H1 (cell line): ENCODE measurements around the gene FOXO6. TPM values are rescaled to one million over a fixed set of nuclear protein-coding genes. Genes with fewer than 3 reads are reported as not detected.

Experiments
- CTCF ChIA-PET: fragments of 300-600 bp; sonication (Branson Sonifier 250); formaldehyde crosslinking; loops from one replicate; lab custom pipeline; 2021; ENCODE audit not compliant: partially characterized antibody; lab: Charles Lee
- POLR2A ChIA-PET: fragments of 300-600 bp; sonication (Branson Sonifier 250); formaldehyde crosslinking; loops from one replicate; lab custom pipeline; 2021; ENCODE audit warnings: inconsistent platforms; ENCODE audit not compliant: partially characterized antibody; lab: Charles Lee
- DNase-seq, 2 experiments: peaks; one replicate each; pipeline versions ENCODE4 v3.0.0 to v3.0.0-alpha.2; 2010 to 2022; ENCODE audit warnings: low spot score in 2 of 2, low read depth in 1 of 2, mixed read lengths in 1 of 2
- FAIRE-seq: peaks from 2 replicates; lab custom pipeline; 2011; peaks lifted over from hg19 to GRCh38; lab: Jason Lieb, UNC
- H2AFZ ChIP-seq: 2 replicates; pipeline ENCODE4 v1.8.1; 2012; ENCODE audit warnings: low read length, inconsistent platforms
- H2AK5ac ChIP-seq: 2 replicates; pipeline ENCODE4 v1.6.1; 2013; ENCODE audit warnings: low read depth, low read length
- H2BK120ac ChIP-seq: replicated peaks from 2 replicates; pipeline ENCODE3; 2013; ENCODE audit warnings: low read depth, low read length, inconsistent platforms
- H2BK12ac ChIP-seq: 2 replicates; pipeline ENCODE4 v1.6.1; 2013; ENCODE audit warnings: low read depth, low read length
- H2BK15ac ChIP-seq: 2 replicates; pipeline ENCODE4 v1.6.1; 2013; ENCODE audit warnings: low read length
- H2BK20ac ChIP-seq: 2 replicates; pipeline ENCODE4 v1.6.1; 2013; ENCODE audit warnings: low read length
- H2BK5ac ChIP-seq: 2 replicates; pipeline ENCODE4 v1.6.1; 2013; ENCODE audit warnings: low read depth, low read length
- H3K14ac ChIP-seq: 2 replicates; pipeline ENCODE4 v1.6.1; 2013; ENCODE audit warnings: inconsistent platforms; ENCODE audit not compliant: insufficient read length
- H3K18ac ChIP-seq: 2 replicates; pipeline ENCODE4 v1.6.1; 2013; ENCODE audit warnings: low read length; ENCODE audit errors: extremely low read depth
- H3K23ac ChIP-seq: 2 replicates; pipeline ENCODE4 v1.6.1; 2013; ENCODE audit warnings: inconsistent platforms; ENCODE audit not compliant: insufficient read length
- H3K23me2 ChIP-seq: 2 replicates; pipeline ENCODE4 v1.6.1; 2013; ENCODE audit warnings: low read depth, low read length
- H3K27ac ChIP-seq: 2 replicates; pipeline ENCODE4 v1.6.1; 2011; ENCODE audit warnings: low read depth, low read length, inconsistent platforms
- H3K27me3 ChIP-seq, 4 experiments: replicated peaks in 1 of 4; 1 replicate in 1 of 4; 2 replicates in 3 of 4; pipeline versions ENCODE4 v1.6.1 to v1.8.1; 2011 to 2013; ENCODE audit warnings: low read length in 3 of 4, mild to moderate bottlenecking in 3 of 4, inconsistent platforms in 2 of 4, mixed read lengths in 2 of 4, moderate library complexity in 1 of 4; ENCODE audit not compliant: control insufficient read depth in 3 of 4, insufficient read depth in 3 of 4; ENCODE audit errors: extremely low read depth in 1 of 4
- H3K36me3 ChIP-seq, 4 experiments: 2 replicates each; pipeline versions ENCODE4 v1.6.1 to v1.8.1; 2011 to 2013; ENCODE audit warnings: mild to moderate bottlenecking in 4 of 4, low read length in 3 of 4, moderate library complexity in 2 of 4, control low read depth in 1 of 4, inconsistent platforms in 1 of 4; ENCODE audit not compliant: insufficient read depth in 4 of 4, control insufficient read depth in 2 of 4
- H3K4ac ChIP-seq: replicated peaks from 2 replicates; pipeline ENCODE3; 2013; ENCODE audit warnings: low read length, low read depth, mixed read lengths, inconsistent platforms; ENCODE audit not compliant: insufficient read length
- H3K4me1 ChIP-seq, 4 experiments: replicated peaks in 1 of 4; 1 replicate in 1 of 4; 2 replicates in 3 of 4; pipeline versions ENCODE4 v1.6.1 to v1.8.1; 2011 to 2013; ENCODE audit warnings: low read length in 3 of 4, inconsistent platforms in 2 of 4, mixed read lengths in 1 of 4; ENCODE audit not compliant: insufficient read depth in 4 of 4, control insufficient read depth in 3 of 4
- H3K4me2 ChIP-seq, 2 experiments: 2 replicates each; pipeline versions ENCODE4 v1.6.1 to v1.8.1; 2011 to 2013; ENCODE audit warnings: low read depth in 2 of 2, low read length in 2 of 2, control low read depth in 1 of 2, inconsistent platforms in 1 of 2, mild to moderate bottlenecking in 1 of 2; ENCODE audit not compliant: insufficient read depth in 1 of 2
- H3K4me3 ChIP-seq, 4 experiments: fragments of 200-600, 300-600 bp in 1 of 4; sonication (generic), shearing (Covaris generic), sonication (Bioruptor Twin) in 1 of 4; 2 replicates each; pipeline versions ENCODE4 v1.5.1 to v1.8.1; 2011 to 2016; ENCODE audit warnings: low read length in 4 of 4, low read depth in 3 of 4, control low read depth in 2 of 4, inconsistent platforms in 2 of 4, mild to moderate bottlenecking in 2 of 4, mixed read lengths in 1 of 4, moderate library complexity in 1 of 4; ENCODE audit not compliant: insufficient read depth in 2 of 4; ENCODE audit errors: extremely low read depth in 1 of 4
- H3K56ac ChIP-seq: replicated peaks from 2 replicates; pipeline ENCODE3; 2013; ENCODE audit warnings: low read depth, mild to moderate bottlenecking, mixed read lengths, low read length, inconsistent platforms; ENCODE audit not compliant: insufficient read length
- H3K79me1 ChIP-seq: 2 replicates; pipeline ENCODE4 v1.6.1; 2013; ENCODE audit warnings: low read depth, low read length, control low read depth
- H3K79me2 ChIP-seq, 2 experiments: 2 replicates each; pipeline versions ENCODE4 v1.6.1 to v1.8.1; 2012 to 2013; ENCODE audit warnings: low read length in 2 of 2, mild to moderate bottlenecking in 2 of 2, inconsistent platforms in 1 of 2; ENCODE audit not compliant: insufficient read depth in 2 of 2, control insufficient read depth in 1 of 2
- H3K9ac ChIP-seq, 4 experiments: replicated peaks in 1 of 4; 1 replicate in 1 of 4; 2 replicates in 3 of 4; pipeline versions ENCODE4 v1.6.1 to v1.8.1; 2011 to 2013; ENCODE audit warnings: low read depth in 3 of 4, low read length in 3 of 4, control low read depth in 2 of 4, mild to moderate bottlenecking in 2 of 4, moderate library complexity in 2 of 4, inconsistent platforms in 1 of 4; ENCODE audit errors: extremely low read depth in 1 of 4
- H3K9me3 ChIP-seq, 2 experiments: 2 replicates each; pipeline versions ENCODE4 v1.6.1 to v1.8.1; 2012 to 2013; ENCODE audit warnings: mild to moderate bottlenecking in 2 of 2, moderate library complexity in 2 of 2, control low read depth in 1 of 2, inconsistent platforms in 1 of 2, low read depth in 1 of 2, low read length in 1 of 2, mixed read lengths in 1 of 2; ENCODE audit not compliant: insufficient read depth in 2 of 2
- H4K20me1 ChIP-seq, 2 experiments: replicated peaks in 1 of 2; 2 replicates each; pipeline versions ENCODE3 to v1.8.1; 2011 to 2013; ENCODE audit warnings: inconsistent platforms in 2 of 2, low read length in 2 of 2, mild to moderate bottlenecking in 1 of 2; ENCODE audit not compliant: insufficient read depth in 2 of 2, control insufficient read depth in 1 of 2
- H4K5ac ChIP-seq: 2 replicates; pipeline ENCODE4 v1.6.1; 2013; ENCODE audit warnings: low read length, low read depth, mixed read lengths, inconsistent platforms; ENCODE audit not compliant: insufficient read length
- H4K8ac ChIP-seq: 2 replicates; pipeline ENCODE4 v1.8.0; 2013; ENCODE audit warnings: mild to moderate bottlenecking, moderate library complexity, low read length, inconsistent platforms; ENCODE audit not compliant: insufficient read depth; ENCODE audit errors: extremely low read depth
- H4K91ac ChIP-seq: replicated peaks from 2 replicates; pipeline ENCODE3; 2013; ENCODE audit warnings: low read length, mixed read lengths, inconsistent platforms; ENCODE audit not compliant: insufficient read length
- HDAC2 ChIP-seq, 2 experiments: fragments of 300-600 bp in 1 of 2; sonication (generic) in 1 of 2; IDR thresholded peaks; 2 replicates each; pipeline ENCODE4 v1.6.1; 2011 to 2012; ENCODE audit warnings: low read depth in 2 of 2, low read length in 2 of 2, mild to moderate bottlenecking in 2 of 2, moderate library complexity in 2 of 2, borderline replicate concordance in 1 of 2, inconsistent platforms in 1 of 2
- KDM1A ChIP-seq: fragments of 200-600, 300-600 bp; sonication (generic); IDR thresholded peaks from 2 replicates; pipeline ENCODE4 v1.7.1; 2016; ENCODE audit warnings: mild to moderate bottlenecking, low read length, borderline replicate concordance
- MAX ChIP-seq: IDR thresholded peaks from 2 replicates; pipeline ENCODE4 v1.6.1; 2012; ENCODE audit warnings: inconsistent platforms
- SIX5 ChIP-seq: IDR thresholded peaks from 2 replicates; pipeline ENCODE4 v1.6.1; 2011; ENCODE audit warnings: mild to moderate bottlenecking, low read depth, low read length
- SP4 ChIP-seq: IDR thresholded peaks from 2 replicates; pipeline ENCODE4 v1.6.1; 2012; ENCODE audit warnings: low read length, inconsistent platforms
- WGBS, 2 experiments: shearing (Covaris generic) in 1 of 2; methylation state at CpG; one replicate each; pipeline versions ENCODE4 v1.1.6 to v1.1.7; 2013 to 2015; ENCODE audit warnings: low lambda C conversion rate in 2 of 2, mixed read lengths in 2 of 2, inconsistent platforms in 1 of 2, low coverage in 1 of 2, missing lambda C conversion rate in 1 of 2; ENCODE audit not compliant: insufficient replicate concordance in 2 of 2, insufficient coverage in 1 of 2, insufficient read length in 1 of 2; ENCODE audit errors: extremely low coverage in 1 of 2, missing lambda C conversion rate in 1 of 2; 5-methylcytosine and 5-hydroxymethylcytosine counted together
- polyA plus RNA-seq, 7 experiments: library from polyadenylated mRNA; depleted of rRNA in 3 of 7; stranded (reverse) in 5 of 7; unstranded in 2 of 7; fragments of >200 nt in 5 of 7; fragments of 200-250 nt in 2 of 7; gene quantifications; 1 replicate in 5 of 7; 2 replicates in 1 of 7; 4 replicates in 1 of 7; pipeline versions ENCODE4 v1.2.1 to v1.2.3, GENCODE V29; 2011 to 2013; ENCODE audit warnings: missing spikeins in 2 of 7, mixed read lengths in 2 of 7
- total RNA-seq: library from RNA; stranded (reverse); fragmentation: NEBNext Ultra II Directional; extraction: Animal tissue kit (Norgen Biotek cat#: 25700); gene quantifications from 2 replicates; pipeline ENCODE4 v1.2.1, GENCODE V29; 2021

FOXO6 gene
- total and polyA plus RNA-seq, 2 of the 8 experiments (the other 6 are each of a cell fraction or from before 2014, with no cell fraction given): 0.59 to 3.0 TPM

GRCh38 chr1:41414716-41415306, 53.6 kb downstream of the FOXO6 start:
- no peak overlapping the region for H4K91ac ChIP-seq
- no peak overlapping the region for H2AK5ac ChIP-seq
- no peak overlapping the region for H2BK20ac ChIP-seq
- no peak overlapping the region for H4K5ac ChIP-seq
- no peak overlapping the region for H3K14ac ChIP-seq
- DNase-seq: no peak
- H3K4me2 ChIP-seq: no peak overlapping the region
- H3K36me3 ChIP-seq: no peaks in the 10 kb centered on the region
- no peak overlapping the region for H3K56ac ChIP-seq
- WGBS, 2 experiments: 84% methylated on average over 6 of the region's 7 CpGs; no CpG with 5 or more reads in 1 of the 2 experiments
- no peak overlapping the region for H2BK12ac ChIP-seq
- H3K79me2 ChIP-seq: no peaks in the 10 kb centered on the region
- H3K23ac ChIP-seq: no peak overlapping the region
- ChIA-PET CTCF (interaction anchor here (0.7 to 16.3 kb wide), 15 partner anchors 9 to 144 kb away, joined by 3 to 336 read pairs (median 8); partner anchors contain the start of gene FOXO6), POLR2A (interaction anchor here (0.8 to 1.4 kb wide), 6 partner anchors 8 to 55 kb away, joined by 3 to 4 read pairs (median 3); no protein-coding TSS in a partner anchor)
- peaks cover 0 to 2% (median 0%) of the 10 kb centered on the region in 4 experiments; a peak in 1 of 7 replicates for H3K27me3 ChIP-seq
- no peaks in the 10 kb centered on the region for H3K79me1 ChIP-seq
- peaks cover 0 to 5% (median 1%) of the 10 kb centered on the region in 4 experiments; a peak in 2 of 7 replicates for H3K4me1 ChIP-seq
- H3K18ac ChIP-seq: no peak overlapping the region
- no peak overlapping the region for H2BK5ac ChIP-seq
- no peak for FAIRE-seq
- no peak for TF ChIP-seq MAX
- TF ChIP-seq HDAC2 (IDR thresholded peaks at IDR 0.05; ENCODE audit: borderline replicate concordance in 1 of 2, low read depth in 2 of 2, low read length in 2 of 2): no peak
- TF ChIP-seq SIX5: no peak
- no peak for TF ChIP-seq KDM1A
- no peak for TF ChIP-seq SP4
- no peaks in the 10 kb centered on the region for H3K9me3 ChIP-seq
- no peak overlapping the region for H3K9ac ChIP-seq
- no peaks in the 10 kb centered on the region; the same call in 1 of the 2 replicates for H3K23me2 ChIP-seq
- no peak overlapping the region for H3K27ac ChIP-seq
- no peak overlapping the region for H2BK15ac ChIP-seq
- H2AFZ ChIP-seq: no peak overlapping the region
- H4K20me1 ChIP-seq: no peaks in the 10 kb centered on the region
- H2BK120ac ChIP-seq: no peak overlapping the region
- no peak overlapping the region for H3K4ac ChIP-seq
- no peak overlapping the region; the same call in 1 of the 2 replicates for H4K8ac ChIP-seq
- H3K4me3 ChIP-seq: no peak overlapping the region
